Activated T-cell treated with anti-CD3 and anti-CD28 coated beads for 4 hours (primary cell): ENCODE results near the gene SCARF2.
"Not testable (repeated sequence)": the region's sequence is repeated elsewhere in the genome, so short reads cannot be mapped to it uniquely, and the experiment has no call there.

Experiments
- DNase-seq: peaks from one replicate; pipeline ENCODE4 v3.0.0-alpha.2; 2020

SCARF2 gene

GRCh38 chr22:20388200-20388599, 49.4 kb downstream of the SCARF2 start:
- no peak for DNase-seq

DNA sequence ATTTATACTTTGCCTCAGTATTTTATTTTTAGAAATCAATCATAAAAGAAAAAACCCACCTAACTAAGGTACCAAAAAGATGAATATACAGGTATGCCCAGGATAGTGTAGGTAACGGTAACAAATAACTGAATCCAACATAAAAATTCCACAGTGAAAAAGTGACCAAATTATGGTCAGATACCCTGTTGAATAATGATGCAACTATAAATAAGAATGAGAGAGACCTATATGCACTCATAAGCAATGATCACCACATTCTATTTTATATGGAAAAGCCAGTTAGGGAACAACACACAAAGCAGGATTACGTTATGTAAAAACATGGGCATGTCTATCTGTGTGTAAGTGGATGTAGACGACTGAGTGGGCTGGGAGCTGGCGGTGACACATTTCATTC, 50.7 kb downstream of the SCARF2 start:
- no peak for DNase-seq

DNA sequence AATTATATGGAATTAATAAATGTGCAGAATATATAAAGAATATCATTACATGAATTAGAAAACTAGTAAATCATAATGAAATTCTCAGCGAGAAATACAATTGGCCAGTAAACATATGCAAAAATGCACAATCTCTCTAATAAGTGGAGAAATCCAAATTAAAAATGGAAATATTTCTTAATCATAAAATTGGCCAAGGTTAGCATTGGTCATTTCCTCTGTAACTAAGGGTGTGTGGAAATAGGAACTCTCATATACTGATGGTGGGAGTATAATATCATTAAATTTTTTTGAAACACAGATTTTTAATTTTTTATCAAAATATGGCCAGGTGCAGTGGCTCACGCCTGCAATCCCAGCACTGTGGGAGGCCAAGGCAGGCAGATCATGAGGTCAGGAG, 51.3 kb downstream of the SCARF2 start:
- DNase-seq, result no peak

- DNase-seq, result no peak
Measured at GRCh38 chr22:20384865-20385264, 52.8 kb downstream of the SCARF2 start.

GRCh38 chr22:20384171-20384570, 53.5 kb downstream of the SCARF2 start:
- DNase-seq, result no peak

DNA sequence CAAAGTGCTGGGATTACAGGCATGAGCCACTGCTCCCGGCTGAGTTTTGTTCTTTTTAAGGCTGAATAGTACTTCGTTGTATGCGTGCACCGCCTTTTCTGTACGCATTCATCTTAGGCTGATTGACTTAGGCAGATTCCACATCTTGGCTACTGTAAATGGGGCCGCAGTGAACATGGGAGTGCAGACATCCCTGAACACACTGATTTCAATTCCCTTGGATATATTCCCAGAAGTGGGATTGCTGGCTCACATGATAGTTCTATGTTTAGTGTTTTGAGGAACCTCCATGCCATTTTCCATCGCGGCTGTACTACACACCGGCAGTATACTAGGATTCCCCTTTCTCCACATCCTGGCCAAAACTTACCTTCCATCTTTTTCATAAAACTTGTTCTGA, 54.1 kb downstream of the SCARF2 start:
- DNase-seq, result no peak

DNA sequence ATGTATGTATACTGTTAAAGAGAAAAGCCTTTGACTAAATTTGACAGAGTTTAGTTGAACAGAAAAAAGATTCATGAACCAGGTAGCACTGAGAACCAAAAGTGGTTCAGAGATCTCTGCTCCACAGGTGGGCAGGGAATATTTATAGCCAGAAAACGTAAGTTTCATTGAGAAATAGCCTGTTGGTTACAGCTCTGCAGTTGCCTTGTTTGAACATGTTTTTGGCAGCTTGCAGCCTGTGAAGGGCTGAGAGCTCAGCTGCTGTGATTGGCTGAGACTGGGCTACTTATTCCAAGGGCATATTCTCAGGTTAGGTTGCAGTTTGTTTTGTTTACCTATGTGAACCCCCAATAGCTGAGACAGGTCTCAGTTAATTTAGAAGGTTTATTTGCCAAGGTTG, 57.1 kb downstream of the SCARF2 start:
- DNase-seq, result no peak

- not testable (repeated sequence) for DNase-seq
Measured at GRCh38 chr22:20378684-20379083, 58.9 kb downstream of the SCARF2 start.

DNA sequence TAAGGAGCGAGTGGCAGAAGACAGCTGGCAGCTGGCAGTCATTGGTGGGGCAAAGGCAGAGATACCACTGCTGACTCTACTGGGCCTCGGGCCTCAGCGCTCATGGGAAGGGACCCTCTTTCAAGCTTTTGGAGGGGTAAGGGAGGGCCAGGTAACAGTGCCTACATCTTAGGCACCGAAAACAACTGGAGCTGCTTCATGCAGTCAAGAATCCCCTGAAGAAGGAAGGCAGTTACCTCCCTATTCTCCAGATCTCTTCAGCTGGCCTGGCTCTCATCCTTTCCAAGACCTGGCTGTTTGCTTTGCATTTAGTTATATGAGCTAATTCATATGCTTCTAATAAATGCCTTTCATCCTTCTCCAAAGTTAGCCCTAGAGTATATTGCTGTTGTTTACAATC, 59.5 kb downstream of the SCARF2 start:
- DNase-seq, result no peak

DNA sequence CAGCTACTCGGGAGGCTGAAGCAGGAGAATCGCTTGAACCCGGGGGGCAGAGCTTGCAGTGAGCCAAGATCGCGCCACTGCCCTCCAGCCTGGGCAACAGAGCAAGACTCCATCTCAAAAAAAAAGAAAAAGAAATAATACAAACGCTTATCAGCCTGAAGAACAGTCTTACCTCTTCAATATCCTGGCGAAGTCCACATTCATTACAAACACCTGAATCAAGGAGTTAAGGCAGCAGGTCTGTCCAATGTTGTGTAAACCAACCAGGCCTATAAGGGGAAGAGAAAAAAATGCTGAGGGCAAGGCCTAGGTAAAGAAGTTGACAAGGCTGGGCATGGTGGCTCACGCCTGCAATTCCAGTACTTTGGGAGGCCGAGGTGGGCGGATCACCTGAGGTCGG, 60.6 kb downstream of the SCARF2 start:
- DNase-seq, result not testable (repeated sequence)

GRCh38 chr22:20376281-20376680, 61.3 kb downstream of the SCARF2 start:
- DNase-seq, result not testable (repeated sequence)
